HG03520 (cell line): Measurements from ENCODE around the gene CDK11A.
"Not testable (repeated sequence)": the region's sequence is repeated elsewhere in the genome, so short reads cannot be mapped to it uniquely, and the experiment has no call there.

ENCODE experiments used
- ATAC-seq: cut with Tn5 transposase; IDR thresholded peaks from one replicate; pipeline ENCODE4 v1.9.1; 2021; ENCODE audit warnings: mild to moderate bottlenecking, moderate library complexity; ENCODE audit not compliant: unreplicated experiment

CDK11A gene

GRCh38 chr1:1726088-1726487, 1.9 kb upstream of the CDK11A start:
- ATAC-seq = not testable (repeated sequence)

- no peak for ATAC-seq
These were observed 3.0 kb downstream of the CDK11A start for GRCh38 chr1:1721201-1721600.

- not testable (repeated sequence) for ATAC-seq
These were observed 8.9 kb downstream of the CDK11A start for GRCh38 chr1:1715109-1715883.

GRCh38 chr1:1707897-1708296, 16.3 kb downstream of the CDK11A start:
- ATAC-seq = not testable (repeated sequence)

- not testable (repeated sequence) for ATAC-seq
These were observed 16.9 kb downstream of the CDK11A start for GRCh38 chr1:1707241-1707640.

GRCh38 chr1:1705623-1706022, 18.5 kb downstream of the CDK11A start:
- ATAC-seq = not testable (repeated sequence)

DNA sequence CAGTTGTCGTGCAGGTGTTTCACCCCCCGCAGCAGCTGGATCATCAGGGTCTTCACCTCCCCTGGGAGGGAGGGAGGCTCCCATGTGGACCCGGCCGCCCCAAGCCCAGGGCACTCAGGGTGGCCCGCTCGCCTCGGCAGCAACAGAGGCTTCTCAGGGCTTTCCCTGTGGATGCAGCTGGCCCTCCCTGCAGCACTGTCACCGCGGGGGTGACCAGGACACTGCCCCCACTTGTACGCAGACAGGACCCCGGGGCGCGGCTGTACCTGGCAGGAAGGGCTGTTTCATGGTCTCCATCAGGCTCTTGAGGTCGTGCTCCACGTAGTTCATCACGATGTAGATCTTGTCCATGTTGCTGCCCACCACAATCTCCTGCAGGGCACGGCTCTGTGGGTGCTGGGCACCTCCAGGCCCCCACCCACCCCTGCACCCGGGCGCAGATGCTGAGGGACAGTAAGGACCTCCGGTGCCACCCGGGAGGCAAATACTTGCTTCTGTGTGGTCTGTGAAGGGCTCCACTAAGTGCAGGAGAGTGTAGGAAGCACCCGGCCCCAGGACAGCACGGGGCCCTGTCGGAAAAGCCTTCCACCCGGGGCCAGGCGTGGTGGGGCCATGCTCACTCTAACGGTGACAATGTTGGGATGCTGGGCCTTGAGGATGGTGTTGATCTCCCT, 19.7 kb downstream of the CDK11A start:
- not testable (repeated sequence) for ATAC-seq

DNA sequence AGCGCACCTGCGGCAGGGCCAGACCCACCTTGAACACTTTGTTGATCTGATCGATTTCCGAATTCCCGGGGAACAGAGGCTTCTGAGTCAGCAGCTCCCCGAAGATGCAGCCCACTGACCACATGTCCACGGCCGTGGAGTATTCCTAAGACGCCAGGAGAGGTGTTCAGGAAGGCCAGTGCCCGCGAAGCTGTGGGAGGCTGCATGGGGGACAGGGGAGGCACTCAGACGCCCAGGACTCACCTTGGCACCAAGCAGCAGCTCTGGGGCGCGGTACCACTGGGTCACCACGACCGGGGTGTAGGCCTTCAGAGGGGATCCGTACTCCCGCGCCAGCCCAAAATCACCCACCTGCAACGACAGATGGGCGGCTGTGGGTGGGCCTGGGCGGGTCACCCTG, 20.4 kb downstream of the CDK11A start:
- no peak for ATAC-seq

GRCh38 chr1:1702506-1702905, 21.7 kb downstream of the CDK11A start:
- not testable (repeated sequence) for ATAC-seq

- not testable (repeated sequence) for ATAC-seq
These were observed 23.6 kb downstream of the CDK11A start for GRCh38 chr1:1700557-1700956.

DNA sequence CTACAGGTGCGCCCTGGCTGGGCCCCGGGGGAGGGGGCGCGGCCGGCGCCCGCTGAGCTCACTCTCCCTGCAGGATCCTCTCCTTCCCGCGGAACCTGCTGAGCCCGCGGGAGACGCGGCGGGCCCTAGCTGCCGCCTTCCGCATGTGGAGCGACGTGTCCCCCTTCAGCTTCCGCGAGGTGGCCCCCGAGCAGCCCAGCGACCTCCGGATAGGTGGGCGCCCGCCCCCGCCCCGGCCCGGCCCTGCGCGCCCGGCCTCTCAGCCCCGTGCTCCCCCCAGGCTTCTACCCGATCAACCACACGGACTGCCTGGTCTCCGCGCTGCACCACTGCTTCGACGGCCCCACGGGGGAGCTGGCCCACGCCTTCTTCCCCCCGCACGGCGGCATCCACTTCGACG, 24.1 kb downstream of the CDK11A start:
- ATAC-seq = not testable (repeated sequence)

GRCh38 chr1:1699061-1699460, 25.1 kb downstream of the CDK11A start:
- ATAC-seq = not testable (repeated sequence)

DNA sequence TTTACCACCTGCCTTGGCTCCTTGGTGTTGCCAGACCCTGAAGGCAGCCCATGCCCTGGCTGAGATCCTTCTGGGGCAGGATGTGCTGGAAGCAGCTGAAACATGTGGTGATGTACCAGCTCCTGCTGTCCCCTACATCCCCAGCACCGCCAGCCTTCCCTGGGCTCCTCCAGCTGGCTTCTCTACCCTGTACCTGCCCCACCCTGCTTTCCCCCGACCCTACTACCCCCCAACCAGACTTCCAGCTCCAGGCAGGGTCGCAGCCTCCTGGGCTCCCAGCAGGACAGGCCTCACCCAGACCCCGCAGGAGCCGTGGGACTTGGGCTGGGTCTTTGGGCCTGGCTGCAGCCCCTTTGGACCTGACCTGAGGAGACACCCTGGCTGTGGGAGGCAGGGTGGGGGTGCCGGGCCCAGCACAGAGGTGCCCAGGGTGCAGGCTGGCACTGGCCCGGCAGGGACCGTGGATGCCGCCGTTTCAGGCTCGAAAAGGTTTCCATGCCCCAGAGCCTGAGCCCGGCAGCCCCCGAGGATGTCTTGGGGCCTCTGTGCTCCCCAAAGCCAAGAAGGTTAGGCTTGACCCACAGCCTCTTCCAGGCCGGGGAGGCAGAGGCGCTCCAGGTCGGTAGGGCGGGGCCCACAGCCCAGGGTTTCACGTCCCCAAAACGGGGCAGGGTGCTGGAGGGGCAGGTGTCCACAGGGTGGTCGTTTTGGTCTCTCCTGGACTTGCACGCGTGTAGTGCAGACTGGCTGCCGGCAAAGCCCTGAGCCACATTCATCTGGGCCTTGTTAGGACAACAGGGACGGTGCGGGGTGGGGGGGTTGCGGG, 26.6 kb downstream of the CDK11A start:
- ATAC-seq = not testable (repeated sequence)

- ATAC-seq = not testable (repeated sequence)
These were observed 27.5 kb downstream of the CDK11A start for GRCh38 chr1:1696431-1697357.

GRCh38 chr1:1692714-1693647, 31.2 kb downstream of the CDK11A start, which contains the start of gene SLC35E2B:
Gene SLC35E2B, minus strand, starts transcription at chr1:1692795. Its CDS starts 16,096 bp downstream, at chr1:1676699.
- ATAC-seq = peak; percentile 68

GRCh38 chr1:1692324-1692713, 31.8 kb downstream of the CDK11A start:
- ATAC-seq = peak; percentile 40

DNA sequence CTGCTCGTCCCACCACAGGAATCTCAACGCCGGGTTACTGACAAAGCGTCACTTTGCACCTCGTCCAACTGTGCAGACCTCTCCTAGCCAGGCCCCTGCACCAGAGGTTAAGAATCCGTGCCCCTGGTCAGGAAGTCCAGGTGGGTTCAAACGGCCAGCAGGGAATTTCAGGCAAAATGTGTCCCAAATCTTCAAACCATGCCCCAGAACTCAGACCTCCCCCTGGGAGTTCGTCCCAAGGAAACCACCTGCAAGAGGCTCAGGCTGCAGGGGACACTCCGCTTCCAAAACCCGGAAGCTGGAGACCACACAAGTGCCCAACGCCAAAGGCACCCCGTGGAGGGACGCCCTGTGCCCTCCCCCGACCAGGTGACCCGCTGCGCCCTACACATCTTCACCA, 32.7 kb downstream of the CDK11A start:
- not testable (repeated sequence) for ATAC-seq

DNA sequence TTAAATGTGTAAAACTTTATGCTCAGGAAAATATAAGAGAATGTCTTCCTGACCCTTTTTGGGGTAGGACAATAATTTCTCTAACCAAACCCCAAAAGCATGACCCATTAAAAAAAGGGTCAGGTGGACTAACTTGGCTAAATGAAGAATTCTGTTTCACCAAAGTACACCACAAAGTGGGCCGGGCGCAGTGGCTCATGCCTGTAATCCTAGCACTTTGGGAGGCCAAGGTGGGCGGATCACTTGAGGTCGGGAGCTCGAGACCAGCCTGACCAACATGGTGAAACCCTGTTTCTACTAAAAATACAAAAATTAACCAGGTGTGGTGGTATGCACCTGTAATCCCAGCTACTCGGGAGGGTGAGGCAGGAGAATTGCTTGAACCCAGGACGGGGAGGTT, 34.6 kb downstream of the CDK11A start:
- ATAC-seq = not testable (repeated sequence)

DNA sequence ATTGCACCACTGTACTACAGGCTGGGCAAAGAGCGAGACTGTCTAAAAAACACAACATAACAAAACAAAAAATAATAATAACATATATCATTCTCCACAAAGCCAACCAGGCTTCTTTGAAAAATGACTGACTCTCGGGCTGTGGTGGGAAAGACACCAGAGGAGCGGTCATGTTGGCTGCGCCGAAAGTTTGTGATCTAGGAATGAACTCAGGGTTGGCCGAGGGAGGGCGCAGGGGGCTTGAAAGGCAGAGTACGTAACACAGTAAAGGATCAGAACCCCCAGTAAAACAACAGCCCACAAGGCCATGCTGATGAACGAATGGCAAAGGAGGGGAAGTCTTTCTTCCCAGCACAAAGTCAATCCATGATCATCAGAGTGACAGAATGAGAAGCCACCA, 36.3 kb downstream of the CDK11A start:
- ATAC-seq = no peak
